HG03095 (cell line): ENCODE results near the gene SIPA1.
A peak's percentile ranks its signal among the peaks of the same experiment; 100 is the strongest.
"Not testable (repeated sequence)": the region's sequence is repeated elsewhere in the genome, so short reads cannot be mapped to it uniquely, and the experiment has no call there.

Experiments
- ATAC-seq: cut with Tn5 transposase; IDR thresholded peaks from one replicate; pipeline ENCODE4 v1.9.1; 2021; ENCODE audit warnings: moderate library complexity; ENCODE audit not compliant: unreplicated experiment

SIPA1 gene

GRCh38 chr11:65622011-65622410, 15.9 kb upstream of the SIPA1 start:
- no peak for ATAC-seq

- ATAC-seq = no peak
Measured at GRCh38 chr11:65623177-65623576, 14.7 kb upstream of the SIPA1 start.

- no peak for ATAC-seq
Measured at GRCh38 chr11:65623852-65624616, 13.9 kb upstream of the SIPA1 start.

GRCh38 chr11:65624931-65625627, 12.8 kb upstream of the SIPA1 start:
- ATAC-seq = no peak

GRCh38 chr11:65625628-65626342, 12.1 kb upstream of the SIPA1 start:
- no peak for ATAC-seq

GRCh38 chr11:65627202-65627601, 10.7 kb upstream of the SIPA1 start:
- no peak for ATAC-seq

- ATAC-seq = no peak
Measured at GRCh38 chr11:65629579-65629978, 8.3 kb upstream of the SIPA1 start.

GRCh38 chr11:65630215-65630614, 7.7 kb upstream of the SIPA1 start:
- ATAC-seq = no peak

- no peak for ATAC-seq
Measured at GRCh38 chr11:65633390-65634108, 4.4 kb upstream of the SIPA1 start.

- ATAC-seq = no peak
Measured at GRCh38 chr11:65634109-65634436, 3.8 kb upstream of the SIPA1 start.

GRCh38 chr11:65634440-65634839, 3.5 kb upstream of the SIPA1 start:
- no peak for ATAC-seq

- no peak for ATAC-seq
Measured at GRCh38 chr11:65634905-65635731, 2.8 kb upstream of the SIPA1 start.

GRCh38 chr11:65636108-65637031, 1.5 kb upstream of the SIPA1 start:
- no peak for ATAC-seq

GRCh38 chr11:65637032-65637557, 806 bp upstream of the SIPA1 start:
- ATAC-seq = no peak

- ATAC-seq = not testable (repeated sequence)
Measured at GRCh38 chr11:65639228-65639597, 1.3 kb downstream of the SIPA1 start.

GRCh38 chr11:65639623-65640482, 2.0 kb downstream of the SIPA1 start:
- peak; percentile 37 for ATAC-seq

GRCh38 chr11:65640483-65641296, 2.8 kb downstream of the SIPA1 start:
- no peak for ATAC-seq
